Activated CD4-positive, alpha-beta T cell treated with anti-CD3 and anti-CD28 coated beads, Interleukin-2, amount 10 ng/mL, durations not matched to agents 7 days and 5 days (primary cell): ENCODE data around the gene SAYSD1. TPM values are rescaled to one million over a fixed set of nuclear protein-coding genes. Genes with fewer than 3 reads are reported as not detected.
A peak's percentile ranks its signal among the peaks of the same experiment; 100 is the strongest.

Source experiments
- CTCF ChIA-PET: fragments of 350-600 bp; sonication (Branson Sonifier 250); formaldehyde crosslinking; loops from one replicate; lab custom pipeline; 2021; ENCODE audit warnings: antibody characterized with exemption; lab: Charles Lee
- POLR2A ChIA-PET: fragments of 350-600 bp; sonication (Branson Sonifier 250); formaldehyde crosslinking; loops from one replicate; lab custom pipeline; 2021; ENCODE audit warnings: antibody characterized with exemption; lab: Charles Lee
- DNase-seq: peaks from one replicate; pipeline ENCODE4 v3.0.0-alpha.2; 2020
- H3K27ac Mint-ChIP-seq: one replicate; pipeline ENCODE4 v1.8.0; 2021; ENCODE audit warnings: mild to moderate bottlenecking, moderate library complexity, mixed read lengths
- H3K27me3 Mint-ChIP-seq: one replicate; pipeline ENCODE4 v1.8.0; 2021; ENCODE audit warnings: mixed read lengths
- H3K36me3 Mint-ChIP-seq: one replicate; pipeline ENCODE4 v1.8.0; 2021; ENCODE audit warnings: low read depth, mixed read lengths
- H3K4me1 Mint-ChIP-seq: one replicate; pipeline ENCODE4 v1.8.0; 2021; ENCODE audit warnings: mixed read lengths
- H3K4me3 Mint-ChIP-seq: one replicate; pipeline ENCODE4 v1.8.0; 2021; ENCODE audit warnings: mild to moderate bottlenecking, moderate library complexity, mixed read lengths
- H3K9me3 Mint-ChIP-seq: one replicate; pipeline ENCODE4 v1.8.0; 2021; ENCODE audit warnings: mixed read lengths
- total RNA-seq, 2 experiments: library from RNA; stranded (reverse); gene quantifications; one replicate each; pipeline ENCODE4 v1.2.3, GENCODE V29; 2021

The SAYSD1 gene
- total RNA-seq, 2 experiments from 2014 or later, result 14.3 to 15.1 TPM

DNA sequence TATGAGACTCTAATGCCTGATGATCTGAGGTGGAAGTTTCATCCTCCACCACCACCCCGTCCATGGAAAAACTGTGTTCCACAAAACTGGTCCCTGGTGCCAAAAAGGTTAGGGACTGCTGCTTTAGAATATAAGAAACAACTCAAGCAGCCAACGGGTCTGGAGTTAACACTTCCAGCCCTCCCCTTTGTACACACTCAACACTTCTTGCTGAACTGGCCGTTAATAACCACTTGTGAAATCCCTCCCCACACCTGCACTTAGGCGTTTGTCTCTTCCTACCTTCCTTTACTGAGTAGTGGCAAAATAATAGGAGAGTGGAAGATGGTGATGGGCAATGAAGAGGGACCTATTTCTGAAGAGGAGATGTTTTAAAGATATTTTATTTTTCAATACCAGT lies 10.5 kb downstream of the SAYSD1 start:
- POLR2A ChIA-PET, result no interaction called here
- CTCF ChIA-PET, result no interaction called here
- Mint-ChIP-seq H3K4me3 (no peak overlapping the region), H3K4me1 (peaks cover 16% of the 10 kb centered on the region), H3K27ac (no peak overlapping the region), H3K36me3 (peaks cover 30% of the 10 kb centered on the region), H3K9me3 (no peaks in the 10 kb centered on the region), H3K27me3 (peaks cover 3% of the 10 kb centered on the region)
- no peak for DNase-seq

- CTCF ChIA-PET, result interaction anchor here (1.0 to 1.3 kb wide), 3 partner anchors 8 to 230 kb away, joined by 3 read pairs; no protein-coding TSS in a partner anchor
- H3K4me3 Mint-ChIP-seq, result no peak overlapping the region
- DNase-seq, result no peak
- H3K4me1 Mint-ChIP-seq, result peaks cover 14% of the 10 kb centered on the region
- POLR2A ChIA-PET, result no interaction called here
- peaks cover 20% of the 10 kb centered on the region for H3K36me3 Mint-ChIP-seq
- H3K27me3 Mint-ChIP-seq, result peaks cover 3% of the 10 kb centered on the region
- no peaks in the 10 kb centered on the region for H3K9me3 Mint-ChIP-seq
- H3K27ac Mint-ChIP-seq, result no peak overlapping the region
Observed at GRCh38 chr6:39102821-39103136, 12.2 kb downstream of the SAYSD1 start.

DNA sequence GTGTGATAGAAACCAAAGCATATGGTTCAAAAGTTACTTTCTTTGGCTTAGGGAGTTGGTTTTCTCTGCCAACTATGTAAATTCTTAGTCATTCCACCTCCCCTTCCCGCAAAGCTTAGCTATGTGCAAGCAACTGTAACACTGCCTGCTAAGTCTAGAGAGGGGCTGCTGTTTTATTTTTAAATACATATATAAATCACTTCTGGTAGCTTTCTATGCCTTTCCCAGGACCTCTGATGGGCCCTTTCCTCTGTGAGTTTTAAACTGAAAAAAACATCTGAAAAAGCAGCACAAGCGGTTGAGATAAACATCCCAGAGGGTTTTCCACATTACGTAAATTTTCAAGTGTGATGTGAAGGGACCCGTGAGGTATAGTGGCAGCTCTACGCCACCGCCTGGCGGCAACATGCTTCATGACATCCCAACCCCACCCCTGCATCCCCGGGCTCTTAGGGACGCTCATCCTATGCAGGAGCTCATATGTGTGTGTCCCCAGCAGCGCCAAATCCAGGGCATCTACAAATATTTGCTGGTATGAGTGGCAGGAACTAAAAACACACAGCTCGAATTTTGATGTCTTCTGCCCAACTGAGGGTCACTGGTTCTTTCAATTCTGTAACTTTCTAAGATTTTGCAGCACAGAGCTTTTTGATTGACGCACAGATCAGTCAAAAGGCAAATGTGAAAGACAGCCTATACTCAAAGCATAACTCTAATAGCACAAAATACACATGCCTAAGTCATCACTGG lies 12.7 kb downstream of the SAYSD1 start:
- ChIA-PET CTCF (interaction anchor here (1.0 to 1.3 kb wide), 3 partner anchors 9 to 230 kb away, joined by 3 read pairs; no protein-coding TSS in a partner anchor), POLR2A (no interaction called here)
- peaks cover 14% of the 10 kb centered on the region for H3K4me1 Mint-ChIP-seq
- H3K9me3 Mint-ChIP-seq, result no peaks in the 10 kb centered on the region
- H3K36me3 Mint-ChIP-seq, result peaks cover 19% of the 10 kb centered on the region
- H3K4me3 Mint-ChIP-seq, result no peak overlapping the region
- no peak overlapping the region for H3K27ac Mint-ChIP-seq
- peak; percentile 23 for DNase-seq
- H3K27me3 Mint-ChIP-seq, result peaks cover 3% of the 10 kb centered on the region

GRCh38 chr6:39100358-39100757 lies 14.6 kb downstream of the SAYSD1 start:
- no peaks in the 10 kb centered on the region for H3K9me3 Mint-ChIP-seq
- ChIA-PET CTCF (interaction anchor here (0.9 to 1.4 kb wide), 3 partner anchors 10 to 14 kb away, joined by 3 to 5 read pairs (median 3); no protein-coding TSS in a partner anchor), POLR2A (no interaction called here)
- H3K27me3 Mint-ChIP-seq, result peaks cover 3% of the 10 kb centered on the region
- peaks cover 14% of the 10 kb centered on the region for H3K36me3 Mint-ChIP-seq
- H3K4me3 Mint-ChIP-seq, result no peak overlapping the region
- H3K4me1 Mint-ChIP-seq, result peaks cover 14% of the 10 kb centered on the region
- H3K27ac Mint-ChIP-seq, result no peak overlapping the region
- DNase-seq, result peak; percentile 51

GRCh38 chr6:39095578-39095977 lies 19.4 kb downstream of the SAYSD1 start:
- no peak for DNase-seq
- Mint-ChIP-seq H3K27me3 (peaks cover 17% of the 10 kb centered on the region), H3K27ac (no peak overlapping the region), H3K9me3 (no peaks in the 10 kb centered on the region), H3K4me1 (peaks cover 5% of the 10 kb centered on the region), H3K36me3 (no peaks in the 10 kb centered on the region), H3K4me3 (no peak overlapping the region)
- ChIA-PET POLR2A (no interaction called here), CTCF (no interaction called here)

DNA sequence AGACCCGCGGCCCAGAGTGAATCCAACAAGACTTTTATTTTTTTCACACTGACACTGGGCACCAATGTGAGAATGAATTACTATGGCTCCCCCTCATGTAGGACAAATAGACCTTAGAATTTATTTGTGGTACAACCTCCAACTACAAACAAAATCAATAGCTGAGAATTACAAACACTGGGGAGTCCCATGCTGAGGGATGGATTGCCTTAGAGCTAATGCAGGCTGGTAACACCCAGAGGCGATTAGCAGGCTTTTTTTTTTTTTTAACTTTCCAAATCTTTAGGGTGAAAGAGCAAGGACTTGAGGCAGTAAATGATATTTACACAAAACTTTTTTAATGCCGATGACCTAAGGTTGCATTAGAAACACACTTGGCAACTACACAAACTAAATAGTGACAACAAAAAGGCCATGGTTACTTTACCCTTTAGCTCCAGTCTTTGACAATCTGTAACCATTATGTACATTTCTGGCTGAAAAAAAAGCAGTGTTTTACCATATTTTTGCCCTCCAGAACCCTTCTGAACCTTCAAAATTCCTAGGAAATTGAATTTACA lies 21.8 kb downstream of the SAYSD1 start:
- POLR2A ChIA-PET, result no interaction called here
- peaks cover 32% of the 10 kb centered on the region for H3K27me3 Mint-ChIP-seq
- H3K4me1 Mint-ChIP-seq, result peaks cover 2% of the 10 kb centered on the region

DNA sequence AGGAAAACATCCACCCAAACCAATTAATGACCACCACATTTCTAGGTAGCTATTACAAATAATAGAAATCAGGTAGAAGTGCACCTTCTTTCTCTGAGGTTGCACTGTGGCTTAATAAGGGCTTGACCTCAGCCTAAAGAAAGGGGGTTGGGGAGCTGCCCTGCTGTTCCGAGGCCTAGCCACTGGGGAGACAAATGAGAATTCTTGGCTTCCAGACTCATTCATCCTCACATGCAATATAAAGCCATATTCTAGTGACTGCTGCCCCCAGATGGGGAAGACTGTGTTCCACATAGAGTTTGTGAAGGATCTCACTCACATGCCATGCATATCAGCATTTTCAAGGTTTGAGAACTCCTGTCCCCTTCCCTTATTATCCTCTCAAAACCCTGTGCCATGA lies 22.9 kb downstream of the SAYSD1 start:
- peaks cover 2% of the 10 kb centered on the region for H3K4me1 Mint-ChIP-seq
- DNase-seq, result no peak
- ChIA-PET CTCF (interaction anchor here (1.7 kb wide), 1 partner anchor 210 kb away, joined by 4 read pairs; no protein-coding TSS in a partner anchor), POLR2A (no interaction called here)
- H3K9me3 Mint-ChIP-seq, result no peaks in the 10 kb centered on the region
- H3K27ac Mint-ChIP-seq, result no peak overlapping the region
- no peak overlapping the region for H3K4me3 Mint-ChIP-seq
- peaks cover 39% of the 10 kb centered on the region for H3K27me3 Mint-ChIP-seq
- no peaks in the 10 kb centered on the region for H3K36me3 Mint-ChIP-seq

More for the DNA sequence above, 21.8 kb downstream of the SAYSD1 start:
- H3K27ac Mint-ChIP-seq, result no peak overlapping the region
- no peaks in the 10 kb centered on the region for H3K9me3 Mint-ChIP-seq
- H3K36me3 Mint-ChIP-seq, result no peaks in the 10 kb centered on the region
- no peak for DNase-seq
- no peak overlapping the region for H3K4me3 Mint-ChIP-seq
- CTCF ChIA-PET, result interaction anchor here (0.6 to 1.7 kb wide), 7 partner anchors 10 to 1542 kb away, joined by 3 to 4 read pairs (median 3); no protein-coding TSS in a partner anchor

DNA sequence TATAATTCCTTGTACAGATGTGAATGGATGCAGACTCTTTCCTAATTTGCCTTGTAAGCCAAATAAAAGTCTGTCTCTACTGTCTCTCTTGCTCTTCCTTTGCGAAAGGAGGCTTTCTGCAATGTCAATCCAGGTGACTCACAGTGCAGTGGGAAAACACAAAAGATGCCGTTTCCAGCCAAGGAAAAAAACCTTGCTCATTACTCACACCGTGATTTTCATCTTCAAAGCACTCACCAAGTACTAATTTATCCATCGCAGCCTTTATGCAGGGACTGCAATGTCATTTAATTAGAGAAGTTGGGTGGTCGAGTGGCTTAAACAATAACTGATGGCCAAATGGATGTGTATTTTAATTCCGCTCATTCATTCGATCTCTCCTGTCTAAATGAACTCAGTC lies 23.8 kb downstream of the SAYSD1 start:
- no peak overlapping the region for H3K27ac Mint-ChIP-seq
- H3K36me3 Mint-ChIP-seq, result no peaks in the 10 kb centered on the region
- no peak overlapping the region for H3K4me3 Mint-ChIP-seq
- H3K9me3 Mint-ChIP-seq, result no peaks in the 10 kb centered on the region
- H3K27me3 Mint-ChIP-seq, result peaks cover 41% of the 10 kb centered on the region
- CTCF ChIA-PET, result interaction anchor here (1.4 kb wide), 1 partner anchor 9 kb away, joined by 3 read pairs; no protein-coding TSS in a partner anchor
- POLR2A ChIA-PET, result no interaction called here
- H3K4me1 Mint-ChIP-seq, result peaks cover 4% of the 10 kb centered on the region
- no peak for DNase-seq

- H3K4me1 Mint-ChIP-seq, result peaks cover 7% of the 10 kb centered on the region
- H3K36me3 Mint-ChIP-seq, result no peaks in the 10 kb centered on the region
- POLR2A ChIA-PET, result no interaction called here
- DNase-seq, result no peak
- no peak overlapping the region for H3K27ac Mint-ChIP-seq
- H3K27me3 Mint-ChIP-seq, result peaks cover 41% of the 10 kb centered on the region
- no peak overlapping the region for H3K4me3 Mint-ChIP-seq
- CTCF ChIA-PET, result interaction anchor here (1.4 kb wide), 1 partner anchor 10 kb away, joined by 3 read pairs; no protein-coding TSS in a partner anchor
- H3K9me3 Mint-ChIP-seq, result no peaks in the 10 kb centered on the region
Observed at GRCh38 chr6:39090036-39090435, 24.9 kb downstream of the SAYSD1 start.

GRCh38 chr6:39088331-39088730 lies 26.7 kb downstream of the SAYSD1 start:
- no peak for DNase-seq
- Mint-ChIP-seq H3K4me3 (no peak overlapping the region), H3K27me3 (peaks cover 41% of the 10 kb centered on the region), H3K27ac (no peak overlapping the region), H3K4me1 (peaks cover 7% of the 10 kb centered on the region), H3K9me3 (no peaks in the 10 kb centered on the region), H3K36me3 (no peaks in the 10 kb centered on the region)
- ChIA-PET CTCF (interaction anchor here (1.0 to 1.7 kb wide), 4 partner anchors 9 to 214 kb away, joined by 3 to 6 read pairs (median 4); no protein-coding TSS in a partner anchor), POLR2A (no interaction called here)

GRCh38 chr6:39087197-39087596 lies 27.8 kb downstream of the SAYSD1 start:
- Mint-ChIP-seq H3K27ac (no peak overlapping the region), H3K36me3 (no peaks in the 10 kb centered on the region), H3K4me1 (peaks cover 7% of the 10 kb centered on the region), H3K27me3 (peaks cover 37% of the 10 kb centered on the region), H3K4me3 (no peak overlapping the region), H3K9me3 (no peaks in the 10 kb centered on the region)
- no peak for DNase-seq
- CTCF ChIA-PET, result interaction anchor here (1.2 kb wide), 1 partner anchor 13 kb away, joined by 3 read pairs; no protein-coding TSS in a partner anchor
- POLR2A ChIA-PET, result no interaction called here

- no peak overlapping the region for H3K27ac Mint-ChIP-seq
- POLR2A ChIA-PET, result no interaction called here
Observed at GRCh38 chr6:39086711-39087110, 28.3 kb downstream of the SAYSD1 start.

GRCh38 chr6:39086294-39086693 lies 28.7 kb downstream of the SAYSD1 start:
- no peak overlapping the region for H3K27ac Mint-ChIP-seq
- H3K4me1 Mint-ChIP-seq, result peaks cover 7% of the 10 kb centered on the region
- ChIA-PET POLR2A (no interaction called here), CTCF (interaction anchor here (1.2 to 1.8 kb wide), 2 partner anchors 14 to 23 kb away, joined by 3 to 5 read pairs; no protein-coding TSS in a partner anchor)
- H3K36me3 Mint-ChIP-seq, result no peaks in the 10 kb centered on the region
- peaks cover 33% of the 10 kb centered on the region for H3K27me3 Mint-ChIP-seq
- no peak for DNase-seq
- no peak overlapping the region for H3K4me3 Mint-ChIP-seq
- H3K9me3 Mint-ChIP-seq, result no peaks in the 10 kb centered on the region

More at GRCh38 chr6:39086711-39087110, 28.3 kb downstream of the SAYSD1 start:
- CTCF ChIA-PET, result interaction anchor here (1.2 kb wide), 1 partner anchor 13 kb away, joined by 3 read pairs; no protein-coding TSS in a partner anchor
- Mint-ChIP-seq H3K4me1 (peaks cover 7% of the 10 kb centered on the region), H3K9me3 (no peaks in the 10 kb centered on the region), H3K4me3 (no peak overlapping the region), H3K36me3 (no peaks in the 10 kb centered on the region), H3K27me3 (peaks cover 34% of the 10 kb centered on the region)
- DNase-seq, result no peak
